Fibroblast of peridontal ligament (primary cell): ENCODE results near the gene DOCK8.

Experiments
- DNase-seq: peaks from one replicate; pipeline ENCODE4 v3.0.0-alpha.2; 2010; ENCODE audit errors: extremely low read depth

Gene DOCK8

DNA sequence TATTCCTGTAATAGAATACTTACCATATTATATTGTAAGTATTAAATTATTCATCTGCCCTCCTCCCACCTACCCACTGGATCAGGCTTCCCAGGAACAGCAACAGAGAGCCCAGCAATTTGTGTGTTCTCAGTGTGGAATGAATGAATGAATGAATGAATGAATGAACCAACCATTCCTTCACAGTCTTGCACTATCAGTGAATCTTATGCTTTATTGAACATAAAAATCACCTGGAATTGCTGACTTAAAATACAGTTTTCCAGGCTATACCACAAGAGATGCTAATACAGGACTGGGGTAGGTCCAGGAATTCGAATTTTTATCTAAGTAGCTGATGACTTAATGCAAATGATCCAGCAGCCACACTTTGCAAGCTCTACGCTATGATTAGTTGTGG is 51.6 kb downstream of the DOCK8 start:
- DNase-seq = no peak

- no peak for DNase-seq
Observed at GRCh38 chr9:268616-269015, 54.0 kb downstream of the DOCK8 start.

GRCh38 chr9:269081-269711 is 54.5 kb downstream of the DOCK8 start:
- DNase-seq = no peak

- DNase-seq = no peak
Observed at GRCh38 chr9:270657-271237, 56.1 kb downstream of the DOCK8 start.

- no peak for DNase-seq
Observed at GRCh38 chr9:272251-273213, 57.9 kb downstream of the DOCK8 start.

DNA sequence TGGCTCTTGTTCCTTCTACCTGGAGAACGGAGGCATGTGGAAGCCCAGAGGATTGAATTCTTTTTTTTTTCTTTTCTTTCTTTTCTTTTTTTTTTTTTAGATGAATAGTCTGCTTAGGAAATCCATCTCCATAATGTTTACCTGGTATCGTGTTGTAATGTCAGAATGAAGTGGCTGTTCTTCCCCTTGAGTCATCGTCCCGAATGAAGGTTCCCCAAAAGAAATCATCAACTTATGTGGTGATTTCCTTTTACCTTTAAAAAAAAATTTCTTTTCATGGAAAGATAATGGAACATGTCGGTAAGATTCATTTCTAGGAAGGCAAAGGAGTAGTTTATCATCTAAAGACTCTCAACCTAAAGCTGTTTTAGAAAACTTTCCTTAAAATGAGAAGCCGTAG is 59.7 kb downstream of the DOCK8 start:
- DNase-seq = no peak

DNA sequence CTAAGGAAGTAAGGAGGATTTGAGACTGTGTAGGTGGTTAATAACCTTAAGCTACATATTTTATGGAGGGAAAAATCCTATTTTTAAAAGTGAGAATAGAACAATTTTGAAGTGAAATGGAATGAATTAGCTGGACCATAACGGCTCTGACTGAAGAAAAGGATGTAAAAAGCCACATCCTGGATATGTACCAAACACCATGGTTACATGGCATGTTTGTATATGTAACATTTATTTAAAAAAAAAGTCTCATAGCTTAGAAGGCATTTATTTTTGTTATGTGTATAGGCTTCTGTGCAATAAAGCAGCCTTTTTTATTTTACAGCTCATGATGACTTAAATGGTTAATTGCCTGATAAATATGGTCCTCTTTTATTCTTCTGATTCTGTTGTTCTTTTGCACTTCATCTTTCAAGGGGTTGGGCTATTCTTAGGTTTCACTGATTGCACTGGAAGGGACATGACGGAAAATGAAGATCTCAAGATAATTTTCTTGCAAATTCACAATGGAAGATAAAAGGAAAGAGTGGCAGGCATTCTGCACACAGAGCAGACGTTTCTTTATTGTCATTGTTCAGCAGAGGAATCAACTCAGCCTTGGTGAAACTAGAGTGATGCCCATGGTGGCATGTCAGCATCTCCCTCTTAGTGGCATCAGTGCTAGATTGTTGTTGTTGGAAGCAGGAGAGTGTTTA is 63.1 kb downstream of the DOCK8 start:
- no peak for DNase-seq

DNA sequence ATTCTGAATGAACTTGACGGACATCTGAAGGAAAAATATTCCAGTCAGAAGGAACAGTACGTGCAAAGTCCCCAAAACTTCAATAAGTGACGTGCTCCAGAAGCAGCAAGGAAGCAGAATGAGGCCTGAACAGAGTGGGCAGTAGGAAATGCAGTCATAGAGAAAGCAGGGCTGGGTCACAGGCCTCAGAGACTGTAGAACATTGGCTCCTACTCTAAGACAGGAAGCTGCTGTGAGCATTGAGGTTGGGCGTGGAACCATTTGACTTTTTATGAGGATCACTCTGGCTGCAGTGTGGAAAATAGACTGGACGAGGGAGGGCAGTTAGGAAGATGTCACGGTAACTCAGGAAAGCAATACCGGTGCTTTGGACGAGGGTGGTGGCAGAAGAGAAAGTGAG is 64.0 kb downstream of the DOCK8 start:
- no peak for DNase-seq

DNA sequence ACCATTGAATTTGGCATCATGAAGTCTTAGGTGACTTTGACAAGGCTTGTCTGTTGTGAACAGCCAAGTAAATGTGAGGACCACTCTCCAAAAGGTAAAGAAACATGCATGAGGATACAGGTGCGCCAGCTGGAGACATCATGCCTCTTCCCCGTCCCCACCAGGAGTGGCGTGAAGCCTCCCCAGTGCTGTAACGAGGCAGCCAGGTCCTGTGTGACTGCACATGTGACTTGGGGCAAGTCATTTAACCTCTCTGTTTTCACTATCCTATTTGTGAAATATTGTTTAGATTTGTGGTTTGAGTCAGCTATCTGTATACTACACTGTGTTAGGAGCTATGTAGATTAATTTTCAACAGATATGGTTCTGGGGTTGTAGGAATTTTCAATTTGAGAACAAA is 65.0 kb downstream of the DOCK8 start:
- no peak for DNase-seq

DNA sequence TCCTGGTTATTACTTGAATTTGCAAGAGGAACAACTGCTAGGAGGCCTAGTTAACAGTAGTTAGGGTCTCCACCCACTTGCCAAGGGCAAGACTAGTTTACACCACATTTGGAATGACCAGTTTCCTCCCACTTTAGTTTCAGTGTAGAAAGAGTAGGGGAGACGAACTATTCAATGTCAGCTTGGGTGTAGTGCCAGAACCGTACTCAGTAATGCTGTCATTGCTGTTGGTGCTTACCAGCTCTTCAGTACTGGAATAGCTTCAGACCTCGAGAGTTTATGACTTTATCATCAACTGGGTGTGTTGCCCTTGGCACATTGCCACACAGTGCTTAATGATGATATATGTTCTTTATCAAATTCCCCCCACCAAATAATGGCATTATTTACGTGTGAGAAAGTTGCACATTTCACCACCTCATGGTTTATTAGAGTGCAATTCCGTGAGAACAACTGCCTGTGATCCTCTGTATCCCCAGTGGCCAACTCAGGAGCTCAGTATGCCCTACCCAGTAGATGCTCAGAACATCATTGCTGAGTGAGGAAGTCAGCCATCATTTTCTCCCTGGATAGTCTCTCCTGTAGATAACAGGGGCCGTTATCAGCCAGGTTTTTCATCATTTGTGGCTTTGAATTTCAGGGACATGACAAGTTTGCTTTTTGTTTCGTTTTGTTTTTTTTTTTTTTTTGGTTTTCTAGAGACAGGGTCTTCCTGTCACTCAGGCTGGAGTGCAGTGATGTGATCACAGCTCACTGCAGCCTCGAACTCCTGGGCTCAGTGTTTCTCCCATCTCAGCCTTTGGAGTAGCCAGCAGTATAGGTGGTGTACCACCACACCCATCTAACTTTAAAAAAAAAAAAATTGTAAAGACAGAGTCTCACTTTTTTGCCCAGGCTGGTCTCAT is 67.3 kb downstream of the DOCK8 start:
- DNase-seq = no peak

- no peak for DNase-seq
Observed at GRCh38 chr9:286071-286740, 71.5 kb downstream of the DOCK8 start.

DNA sequence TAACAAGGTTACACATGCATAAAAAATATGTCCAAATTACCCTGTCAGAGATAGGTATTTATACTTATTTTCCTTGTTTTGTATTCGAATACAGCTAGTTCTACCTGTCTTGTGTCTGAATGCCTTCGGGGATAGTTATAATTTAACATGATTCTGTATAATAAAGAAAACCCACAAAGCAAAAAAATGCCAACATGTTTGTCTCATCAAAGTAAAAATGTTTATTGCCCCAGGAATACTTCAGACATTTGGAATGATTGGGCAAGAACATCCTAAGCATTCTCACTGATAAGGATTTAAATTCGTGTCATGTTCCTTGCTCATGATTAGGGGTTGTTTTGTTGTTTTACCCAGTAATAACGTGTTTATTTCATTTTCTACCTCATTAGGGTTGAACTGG is 74.5 kb downstream of the DOCK8 start:
- no peak for DNase-seq

- DNase-seq = no peak
Observed at GRCh38 chr9:292915-293314, 78.2 kb downstream of the DOCK8 start.

- DNase-seq = no peak
Observed at GRCh38 chr9:295576-295975, 80.9 kb downstream of the DOCK8 start.

DNA sequence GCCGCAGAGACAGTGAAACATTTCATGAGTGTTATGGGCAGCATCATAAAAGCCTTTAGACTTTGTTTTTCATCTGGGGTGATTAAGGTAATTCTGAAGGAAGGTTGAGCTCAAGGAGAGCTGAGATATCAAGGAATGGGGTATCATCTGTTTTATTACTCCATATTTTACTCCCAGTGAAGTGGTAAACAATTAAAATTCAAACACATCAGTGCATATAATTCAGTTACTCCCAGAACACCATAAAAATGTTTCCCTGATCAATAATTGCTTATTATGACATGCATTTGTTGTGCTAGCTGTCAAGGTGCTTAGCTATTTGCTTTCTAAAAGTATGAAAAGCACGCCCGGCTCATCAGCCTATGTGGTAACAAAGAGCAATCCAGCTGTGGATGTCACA is 81.7 kb downstream of the DOCK8 start:
- no peak for DNase-seq

- DNase-seq = no peak
Observed at GRCh38 chr9:297104-297972, 82.7 kb downstream of the DOCK8 start.

DNA sequence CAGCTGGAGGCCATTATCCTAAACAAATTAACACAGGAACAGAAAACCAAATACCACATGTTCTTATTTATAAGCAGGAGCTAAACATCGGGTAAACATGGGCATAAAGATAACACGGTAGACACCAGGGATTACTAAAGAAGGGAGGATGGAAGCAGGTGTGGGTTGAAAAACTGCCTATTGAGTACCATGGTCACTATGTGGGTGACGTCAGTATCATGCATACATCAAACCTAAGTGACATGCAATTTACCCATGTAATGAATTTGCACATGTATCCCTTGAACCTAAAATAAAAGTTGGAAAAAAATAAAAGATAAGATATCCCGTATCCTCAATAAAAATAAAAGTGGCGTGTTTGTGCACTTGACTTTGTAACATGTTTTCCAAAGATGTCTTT is 88.8 kb downstream of the DOCK8 start:
- no peak for DNase-seq

DNA sequence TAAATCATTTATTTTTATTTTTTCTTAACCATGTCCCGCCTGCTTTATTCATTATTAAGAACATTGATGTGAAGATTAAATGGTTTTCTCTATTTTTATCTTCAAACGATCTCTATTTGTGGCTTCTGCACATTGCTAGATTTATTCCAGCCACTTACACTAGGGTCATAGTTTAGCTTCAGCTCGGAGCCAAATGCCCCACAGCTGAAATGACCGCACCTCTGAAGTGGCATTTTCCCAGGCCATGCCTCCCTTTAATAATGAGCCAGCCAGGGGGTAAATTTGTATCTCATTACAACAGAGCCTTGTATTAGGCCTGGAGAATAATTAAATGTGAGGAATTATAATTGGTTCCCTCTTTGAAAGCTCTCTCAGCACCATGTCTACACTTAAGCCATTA is 89.4 kb downstream of the DOCK8 start:
- no peak for DNase-seq

GRCh38 chr9:304519-305185 is 90.0 kb downstream of the DOCK8 start:
- no peak for DNase-seq
